HL-60 (cell line): ENCODE measurements around the gene P3H3.

ENCODE experiments used
- DNase-seq, 2 experiments: peaks; one replicate each; pipeline ENCODE4 v3.0.0-alpha.2; 2010 to 2020; ENCODE audit warnings: low read depth in 1 of 2, low spot score in 1 of 2
- H3K27ac ChIP-seq: fragments of 250-450 bp; sonication (Bioruptor Pico); replicated peaks from 2 replicates; pipeline ENCODE4 v1.5.1; 2020; ENCODE audit warnings: mild to moderate bottlenecking, moderate library complexity
- H3K27me3 ChIP-seq: fragments of 250-450 bp; sonication (Bioruptor Pico); 2 replicates; pipeline ENCODE4 v1.5.1; 2021; ENCODE audit warnings: mild to moderate bottlenecking, moderate library complexity; ENCODE audit not compliant: insufficient read depth, poor library complexity, severe bottlenecking
- H3K4me3 ChIP-seq: replicated peaks from 2 replicates; pipeline ENCODE4 v1.5.1; 2011; ENCODE audit warnings: mild to moderate bottlenecking, control low read depth, low read length; ENCODE audit not compliant: insufficient read depth
- CTCF ChIP-seq: IDR thresholded peaks from one replicate; pipeline ENCODE4 v1.5.1; 2011; ENCODE audit warnings: low read length, control low read depth, inconsistent platforms; ENCODE audit not compliant: insufficient read depth
- GABPA ChIP-seq: IDR thresholded peaks from 2 replicates; pipeline ENCODE4 v1.6.1; 2012; ENCODE audit warnings: low read depth
- POLR2AphosphoS5 ChIP-seq: IDR thresholded peaks from 2 replicates; pipeline ENCODE4 v1.6.1; 2012; ENCODE audit warnings: low read depth
- REST ChIP-seq: IDR thresholded peaks from 2 replicates; pipeline ENCODE4 v1.6.1; 2012; ENCODE audit warnings: low read depth; ENCODE audit not compliant: insufficient replicate concordance
- SPI1 ChIP-seq: IDR thresholded peaks from 2 replicates; pipeline ENCODE4 v1.6.1; 2012; ENCODE audit warnings: low read depth, mild to moderate bottlenecking, borderline replicate concordance

Gene P3H3

GRCh38 chr12:6817662-6818157 lies 10.5 kb upstream of the P3H3 start:
- no peak for DNase-seq
- no peak for TF ChIP-seq SPI1
- no peak for TF ChIP-seq REST
- TF ChIP-seq CTCF = no peak
- no peak for TF ChIP-seq POLR2AphosphoS5
- no peak for TF ChIP-seq GABPA
- Histone ChIP-seq H3K27ac (no peak overlapping the region), H3K27me3 (peaks cover 7% of the 10 kb centered on the region), H3K4me3 (no peak overlapping the region)

GRCh38 chr12:6818222-6818621 lies 10.0 kb upstream of the P3H3 start:
- Histone ChIP-seq H3K27ac (no peak overlapping the region), H3K27me3 (peaks cover 10% of the 10 kb centered on the region), H3K4me3 (no peak overlapping the region)
- TF ChIP-seq CTCF (no peak), GABPA (no peak), REST (no peak), POLR2AphosphoS5 (no peak)
- DNase-seq = no peak

- Histone ChIP-seq H3K27ac (no peak overlapping the region), H3K27me3 (peaks cover 11% of the 10 kb centered on the region), H3K4me3 (no peak overlapping the region)
- TF ChIP-seq GABPA (no peak), SPI1 (no peak), CTCF (no peak), POLR2AphosphoS5 (no peak), REST (no peak)
- DNase-seq = no peak
These were observed 9.6 kb upstream of the P3H3 start for GRCh38 chr12:6818645-6819044.
